ENCODE results near the gene PTGS1. TPM values are rescaled to one million over a fixed set of nuclear protein-coding genes. Genes with fewer than 3 reads are reported as not detected.

Gene PTGS1
- total and polyA plus RNA-seq, 2 of the 8 experiments (the other 6 are each of a cell fraction or from before 2014, with no cell fraction given), result 1.1 to 1.9 TPM

GRCh38 chr9:122342323-122343050 is 28.3 kb upstream of the PTGS1 start (continued):
- TF ChIP-seq CHD7 (IDR thresholded peaks at IDR 0.05; ENCODE audit: insufficient replicate concordance, low read length) (no peak), MAX (IDR thresholded peaks at IDR 0.05) (peak; percentile 60; the same call in 1 of the 2 replicates), KDM1A (IDR thresholded peaks at IDR 0.05; ENCODE audit: borderline replicate concordance, low read length) (no peak), EGR1 (IDR thresholded peaks at IDR 0.05; ENCODE audit: borderline replicate concordance, low read depth, low read length) (no peak), MAFK (IDR thresholded peaks at IDR 0.05; ENCODE audit: low read depth, low read length) (no peak), SP1 (IDR thresholded peaks at IDR 0.05; ENCODE audit: low read depth, low read length) (peak; percentile 35; the same call in 1 of the 2 replicates), CHD2 (IDR thresholded peaks at IDR 0.05; ENCODE audit: low read length) (no peak), RFX5 (IDR thresholded peaks at IDR 0.05; ENCODE audit: borderline replicate concordance, low read depth, low read length) (no peak), HDAC2 (IDR thresholded peaks at IDR 0.05; ENCODE audit: borderline replicate concordance in 1 of 2, low read depth in 2 of 2, low read length in 2 of 2) (0 out of 4 replicates have a peak, but pooled peaks of 1 of the 2 experiments have one; percentile 10)

All from H1 (cell line).